Parathyroid adenoma (tissue), 2 donors: ENCODE data around the gene B2M.

Experiments
- H2AFZ ChIP-seq: fragments of 300-600 bp; sonication (generic); one replicate; pipeline ENCODE4 v1.7.0; 2017; ENCODE audit warnings: antibody characterized with exemption, mild to moderate bottlenecking
- H3K27ac ChIP-seq: fragments of 300-600 bp; sonication (generic); one replicate; pipeline ENCODE4 v1.7.0; 2017
- H3K27me3 ChIP-seq: fragments of 300-600 bp; sonication (generic); one replicate; pipeline ENCODE4 v1.7.0; 2017; ENCODE audit warnings: low read length; ENCODE audit not compliant: control insufficient read depth, insufficient read depth
- H3K36me3 ChIP-seq: fragments of 300-600 bp; sonication (generic); one replicate; pipeline ENCODE4 v1.7.0; 2017; ENCODE audit warnings: low read length; ENCODE audit not compliant: control insufficient read depth, insufficient read depth
- H3K4me1 ChIP-seq: fragments of 300-600 bp; sonication (generic); one replicate; pipeline ENCODE4 v1.7.0; 2017; ENCODE audit warnings: control low read depth
- H3K4me2 ChIP-seq: fragments of 300-600 bp; sonication (generic); one replicate; pipeline ENCODE4 v1.7.0; 2017; ENCODE audit warnings: low read length
- H3K4me3 ChIP-seq: fragments of 300-600 bp; sonication (generic); one replicate; pipeline ENCODE4 v1.7.0; 2017; ENCODE audit warnings: low read depth, low read length
- H3K79me2 ChIP-seq: fragments of 300-600 bp; sonication (generic); one replicate; pipeline ENCODE4 v1.7.0; 2017; ENCODE audit warnings: control low read depth
- H3K9ac ChIP-seq: fragments of 300-600 bp; sonication (generic); one replicate; pipeline ENCODE4 v1.7.0; 2017; ENCODE audit warnings: mild to moderate bottlenecking
- H3K9me3 ChIP-seq: fragments of 300-600 bp; sonication (generic); one replicate; pipeline ENCODE4 v1.7.0; 2017; ENCODE audit warnings: low read length; ENCODE audit not compliant: control insufficient read depth
- CTCF ChIP-seq: fragments of 300-600 bp; sonication (generic); IDR thresholded peaks from one replicate; pipeline ENCODE4 v1.7.0; 2017; ENCODE audit warnings: antibody characterized with exemption, mild to moderate bottlenecking
- donor health status: primary hyperparathyroidism.

B2M gene

GRCh38 chr15:44711743-44712345, 527 bp downstream of the B2M start:
- Histone ChIP-seq H3K36me3 (no peaks in the 10 kb centered on the region), H3K79me2 (no peaks in the 10 kb centered on the region), H3K27me3 (no peaks in the 10 kb centered on the region), H3K9me3 (no peaks in the 10 kb centered on the region), H2AFZ (peak overlapping the region; percentile 90), H3K4me2 (peak overlapping the region; percentile 88), H3K27ac (peak overlapping the region; percentile 93), H3K4me1 (no peaks in the 10 kb centered on the region), H3K9ac (peak overlapping the region; percentile 88), H3K4me3 (peak overlapping the region; percentile 88)
- no peak for TF ChIP-seq CTCF

GRCh38 chr15:44712346-44713005, 1.2 kb downstream of the B2M start:
- TF ChIP-seq CTCF: no peak
- H3K4me3 ChIP-seq: peak overlapping the region; percentile 88
- H3K27me3 ChIP-seq: no peaks in the 10 kb centered on the region
- peak overlapping the region; percentile 93 for H3K27ac ChIP-seq
- H3K36me3 ChIP-seq: no peaks in the 10 kb centered on the region
- H3K79me2 ChIP-seq: no peaks in the 10 kb centered on the region
- peak overlapping the region; percentile 90 for H2AFZ ChIP-seq
- peak overlapping the region; percentile 88 for H3K4me2 ChIP-seq
- H3K9ac ChIP-seq: peak overlapping the region; percentile 19
- H3K9me3 ChIP-seq: no peaks in the 10 kb centered on the region
- H3K4me1 ChIP-seq: no peaks in the 10 kb centered on the region

GRCh38 chr15:44713006-44713966, 2.0 kb downstream of the B2M start:
- H3K4me2 ChIP-seq: peak overlapping the region; percentile 88
- H3K4me3 ChIP-seq: peak overlapping the region; percentile 88
- H2AFZ ChIP-seq: no peak overlapping the region
- no peak overlapping the region for H3K27ac ChIP-seq
- no peaks in the 10 kb centered on the region for H3K27me3 ChIP-seq
- H3K9me3 ChIP-seq: no peaks in the 10 kb centered on the region
- no peak overlapping the region for H3K9ac ChIP-seq
- no peaks in the 10 kb centered on the region for H3K36me3 ChIP-seq
- peak; percentile 20 for TF ChIP-seq CTCF
- H3K4me1 ChIP-seq: no peaks in the 10 kb centered on the region
- no peaks in the 10 kb centered on the region for H3K79me2 ChIP-seq

GRCh38 chr15:44715142-44715796, 4.0 kb downstream of the B2M start:
- Histone ChIP-seq H3K36me3 (no peaks in the 10 kb centered on the region), H3K27ac (no peak overlapping the region), H3K4me1 (no peaks in the 10 kb centered on the region), H3K4me3 (no peak overlapping the region), H3K4me2 (no peak overlapping the region), H3K9ac (no peak overlapping the region), H3K9me3 (no peaks in the 10 kb centered on the region), H3K79me2 (no peaks in the 10 kb centered on the region), H2AFZ (no peak overlapping the region), H3K27me3 (no peaks in the 10 kb centered on the region)
- TF ChIP-seq CTCF: no peak
